ENCODE results near the gene CLMN. TPM values are rescaled to one million over a fixed set of nuclear protein-coding genes. Genes with fewer than 3 reads are reported as not detected.
A peak's percentile ranks its signal among the peaks of the same experiment; 100 is the strongest.

Gene CLMN
- polyA plus RNA-seq, 3 donors = 22.0 to 33.7 (median 23.2) TPM

- Mint-ChIP-seq H3K4me3 (no peak overlapping the region), H3K27ac (peak overlapping the region in 5 of 7 donors; percentile 3 to 82 (median 63)), H3K4me1 (peaks cover 38% of the 10 kb centered on the region), H3K27me3 (ENCODE audit: low read depth in 3 of 3) (peaks cover 0 to 3% (median 0%) of the 10 kb centered on the region in 3 donors), H3K36me3 (peaks cover 13 to 31% of the 10 kb centered on the region in 2 donors), H3K9me3 (peaks cover 8 to 13% (median 12%) of the 10 kb centered on the region in 7 donors)
- no peak for DNase-seq
- Histone ChIP-seq H2AFZ (ENCODE audit: insufficient read depth, low read depth, low read length, poor library complexity, severe bottlenecking) (no peak overlapping the region), H3K79me2 (ENCODE audit: insufficient read depth, low read length) (peaks cover 87% of the 10 kb centered on the region), H3K4me1 (ENCODE audit: control insufficient read depth in 1 of 2, insufficient read depth in 2 of 2, low read length in 2 of 2) (peaks cover 18 to 37% of the 10 kb centered on the region in 2 donors), H3K9ac (ENCODE audit: insufficient read depth, low read length, poor library complexity, severe bottlenecking) (no peak overlapping the region), H3K4me2 (replicated peaks; ENCODE audit: extremely low read depth, low read length, poor library complexity, severe bottlenecking) (no peak overlapping the region), H3K4me3 (replicated peaks in 1 of 3; ENCODE audit: low read depth in 2 of 3, low read length in 3 of 3) (no peak overlapping the region), H3K27me3 (ENCODE audit: control insufficient read depth in 2 of 2, insufficient read depth in 2 of 2, low read length in 2 of 2) (no peaks in the 10 kb centered on the region), H3K36me3 (replicated peaks in 1 of 2; ENCODE audit: control insufficient read depth in 1 of 2, insufficient read depth in 2 of 2, low read length in 2 of 2) (peaks cover 10 to 19% of the 10 kb centered on the region in 2 donors), H4K20me1 (ENCODE audit: insufficient read depth, low read length) (peaks cover 58% of the 10 kb centered on the region), H3K9me3 (replicated peaks in 1 of 2; ENCODE audit: control insufficient read depth in 1 of 2, insufficient read depth in 1 of 2, low read length in 2 of 2) (peaks cover 7% of the 10 kb centered on the region in 2 donors), H3K27ac (ENCODE audit: low read depth in 1 of 2, low read length in 2 of 2) (peak overlapping the region in 1 of 2 donors; percentile 43)
- TF ChIP-seq, protein P1, sequence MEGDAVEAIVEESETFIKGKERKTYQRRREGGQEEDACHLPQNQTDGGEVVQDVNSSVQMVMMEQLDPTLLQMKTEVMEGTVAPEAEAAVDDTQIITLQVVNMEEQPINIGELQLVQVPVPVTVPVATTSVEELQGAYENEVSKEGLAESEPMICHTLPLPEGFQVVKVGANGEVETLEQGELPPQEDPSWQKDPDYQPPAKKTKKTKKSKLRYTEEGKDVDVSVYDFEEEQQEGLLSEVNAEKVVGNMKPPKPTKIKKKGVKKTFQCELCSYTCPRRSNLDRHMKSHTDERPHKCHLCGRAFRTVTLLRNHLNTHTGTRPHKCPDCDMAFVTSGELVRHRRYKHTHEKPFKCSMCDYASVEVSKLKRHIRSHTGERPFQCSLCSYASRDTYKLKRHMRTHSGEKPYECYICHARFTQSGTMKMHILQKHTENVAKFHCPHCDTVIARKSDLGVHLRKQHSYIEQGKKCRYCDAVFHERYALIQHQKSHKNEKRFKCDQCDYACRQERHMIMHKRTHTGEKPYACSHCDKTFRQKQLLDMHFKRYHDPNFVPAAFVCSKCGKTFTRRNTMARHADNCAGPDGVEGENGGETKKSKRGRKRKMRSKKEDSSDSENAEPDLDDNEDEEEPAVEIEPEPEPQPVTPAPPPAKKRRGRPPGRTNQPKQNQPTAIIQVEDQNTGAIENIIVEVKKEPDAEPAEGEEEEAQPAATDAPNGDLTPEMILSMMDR (IDR thresholded peaks at IDR 0.05) = no peak
- 96% methylated on average over 3 of the region's 5 CpGs for WGBS (ENCODE audit: insufficient coverage)
- intact Hi-C loops (cut with micrococcal nuclease) = loop anchor here in 1 of 2 donors (5.0 kb wide), 1 partner anchor 50 kb away; no protein-coding TSS in a partner anchor
Observed at GRCh38 chr14:95137804-95138167, 181.9 kb downstream of the CLMN start.

GRCh38 chr14:95137164-95137803 lies 182.4 kb downstream of the CLMN start:
- Histone ChIP-seq H3K9me3 (replicated peaks in 1 of 2; ENCODE audit: control insufficient read depth in 1 of 2, insufficient read depth in 1 of 2, low read length in 2 of 2) (peaks cover 7% of the 10 kb centered on the region in 2 donors), H3K36me3 (replicated peaks in 1 of 2; ENCODE audit: control insufficient read depth in 1 of 2, insufficient read depth in 2 of 2, low read length in 2 of 2) (peaks cover 14 to 24% of the 10 kb centered on the region in 2 donors), H3K4me1 (ENCODE audit: control insufficient read depth in 1 of 2, insufficient read depth in 2 of 2, low read length in 2 of 2) (peaks cover 18 to 32% of the 10 kb centered on the region in 2 donors), H3K27me3 (ENCODE audit: control insufficient read depth in 2 of 2, insufficient read depth in 2 of 2, low read length in 2 of 2) (no peaks in the 10 kb centered on the region), H3K9ac (ENCODE audit: insufficient read depth, low read length, poor library complexity, severe bottlenecking) (no peak overlapping the region), H2AFZ (ENCODE audit: insufficient read depth, low read depth, low read length, poor library complexity, severe bottlenecking) (no peak overlapping the region), H3K79me2 (ENCODE audit: insufficient read depth, low read length) (peaks cover 87% of the 10 kb centered on the region), H4K20me1 (ENCODE audit: insufficient read depth, low read length) (peaks cover 63% of the 10 kb centered on the region), H3K27ac (ENCODE audit: low read depth in 1 of 2, low read length in 2 of 2) (peak overlapping the region in 1 of 2 donors; percentile 43), H3K4me3 (replicated peaks in 1 of 3; ENCODE audit: low read depth in 2 of 3, low read length in 3 of 3) (no peak overlapping the region), H3K4me2 (replicated peaks; ENCODE audit: extremely low read depth, low read length, poor library complexity, severe bottlenecking) (no peak overlapping the region)
- intact Hi-C loops (cut with micrococcal nuclease) = loop anchor here in 1 of 2 donors (5.0 kb wide), 1 partner anchor 50 kb away; no protein-coding TSS in a partner anchor
- peaks cover 18 to 36% of the 10 kb centered on the region in 2 donors for H3K36me3 Mint-ChIP-seq
- H3K4me1 Mint-ChIP-seq = peaks cover 34% of the 10 kb centered on the region
- TF ChIP-seq, protein P1 (IDR thresholded peaks at IDR 0.05) = no peak
- DNase-seq = peak; percentile 9 to 48 (median 18)
- peaks cover 8 to 13% (median 12%) of the 10 kb centered on the region in 7 donors for H3K9me3 Mint-ChIP-seq
- H3K27me3 Mint-ChIP-seq (ENCODE audit: low read depth in 3 of 3) = peaks cover 0 to 3% (median 0%) of the 10 kb centered on the region in 3 donors
- H3K27ac Mint-ChIP-seq = peak overlapping the region; percentile 32 to 90 (median 63)
- no peak overlapping the region for H3K4me3 Mint-ChIP-seq
